ENCODE results near the gene CUL9.
A peak's percentile ranks its signal among the peaks of the same experiment; 100 is the strongest.

The CUL9 gene

DNA sequence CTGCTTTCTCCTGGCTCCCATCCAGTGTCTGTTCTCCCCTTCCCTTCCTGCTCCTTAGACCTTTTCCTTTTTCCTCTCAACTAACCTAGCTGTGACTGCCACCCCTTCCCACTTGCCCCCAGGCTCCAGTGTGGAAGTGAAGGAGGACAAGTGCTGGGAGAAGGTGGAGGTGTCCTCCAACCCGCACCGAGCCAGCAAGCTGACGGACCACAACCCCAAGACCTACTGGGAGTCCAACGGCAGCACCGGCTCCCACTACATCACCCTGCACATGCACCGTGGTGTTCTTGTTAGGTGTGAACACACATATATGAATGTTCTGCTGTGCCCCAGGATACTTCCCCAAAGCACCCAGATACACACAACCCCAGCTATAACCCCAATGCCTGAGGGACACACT is 18.5 kb downstream of the CUL9 start:
- DNase-seq (ENCODE audit: low read depth), result no peak

DNA sequence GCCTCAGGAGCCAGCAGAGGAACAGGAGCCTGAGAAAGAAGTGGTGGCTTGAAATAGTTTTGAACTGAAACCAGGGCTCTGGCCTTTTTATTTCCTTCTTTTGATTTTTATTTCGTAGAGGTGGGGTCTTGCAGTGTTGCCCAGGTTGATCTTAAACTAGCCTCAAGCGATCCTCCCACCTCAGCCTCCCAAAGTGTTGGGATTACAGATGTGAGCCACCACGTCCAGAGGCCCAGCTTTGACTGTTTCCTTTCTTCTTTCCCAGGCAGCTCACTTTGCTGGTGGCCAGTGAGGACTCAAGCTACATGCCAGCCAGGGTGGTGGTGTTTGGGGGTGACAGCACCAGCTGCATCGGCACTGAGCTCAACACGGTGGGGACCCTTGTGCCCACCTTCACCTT is 20.5 kb downstream of the CUL9 start:
- DNase-seq (ENCODE audit: low read depth), result no peak

- no peak for DNase-seq (ENCODE audit: low read depth)
Observed at GRCh38 chr6:43203029-43203717, 21.2 kb downstream of the CUL9 start.

- DNase-seq (ENCODE audit: low read depth), result no peak
Observed at GRCh38 chr6:43203718-43204095, 21.7 kb downstream of the CUL9 start.

- DNase-seq (ENCODE audit: low read depth), result no peak
Observed at GRCh38 chr6:43204271-43205105, 22.5 kb downstream of the CUL9 start.

- no peak for DNase-seq (ENCODE audit: low read depth)
Observed at GRCh38 chr6:43205849-43206248, 23.9 kb downstream of the CUL9 start.

GRCh38 chr6:43207286-43207685 is 25.3 kb downstream of the CUL9 start:
- DNase-seq (ENCODE audit: low read depth), result no peak

- no peak for DNase-seq (ENCODE audit: low read depth)
Observed at GRCh38 chr6:43211955-43212354, 30.0 kb downstream of the CUL9 start.

GRCh38 chr6:43213431-43213830 is 31.4 kb downstream of the CUL9 start:
- DNase-seq (ENCODE audit: low read depth), result no peak

DNA sequence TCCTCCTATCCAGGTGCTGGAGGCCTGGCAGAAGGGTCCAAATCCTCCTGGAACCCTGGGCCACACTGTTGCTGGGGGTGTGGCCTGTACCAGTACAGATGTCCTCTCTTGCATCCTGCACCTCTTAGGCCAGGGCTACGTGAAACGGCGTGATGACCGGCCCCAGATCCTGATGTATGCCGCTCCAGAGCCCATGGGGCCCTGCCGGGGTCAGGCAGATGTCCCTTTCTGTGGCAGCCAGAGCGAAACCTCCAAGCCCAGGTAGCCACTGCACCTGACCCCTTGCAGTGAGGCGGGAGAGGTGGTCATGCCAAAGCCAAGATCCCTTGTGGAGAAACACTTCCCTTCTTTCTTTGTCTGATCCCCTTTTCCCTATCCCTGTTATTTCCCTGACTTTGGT is 33.1 kb downstream of the CUL9 start:
- DNase-seq (ENCODE audit: low read depth), result no peak

GRCh38 chr6:43216200-43216599 is 34.2 kb downstream of the CUL9 start:
- no peak for DNase-seq (ENCODE audit: low read depth)

DNA sequence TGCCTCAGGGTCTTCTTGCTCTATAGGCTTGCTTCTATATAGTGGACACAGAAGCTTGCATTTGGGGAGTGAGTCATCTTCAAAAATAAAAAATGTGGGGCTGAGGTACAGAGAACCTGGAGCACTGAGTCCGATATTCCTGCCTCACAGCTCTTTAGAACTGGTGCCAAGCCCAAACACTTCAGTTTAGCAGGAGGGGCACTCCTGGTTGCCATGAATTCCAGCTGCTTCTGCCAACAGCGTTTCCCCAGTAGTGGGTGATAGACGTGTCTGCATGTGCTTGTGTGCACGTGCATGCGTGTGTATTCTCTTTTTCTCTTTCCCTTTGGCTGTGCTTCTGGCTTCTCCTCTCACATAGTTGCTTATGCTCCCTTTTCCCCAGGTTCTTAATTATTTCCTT is 35.4 kb downstream of the CUL9 start:
- DNase-seq (ENCODE audit: low read depth), result no peak

DNA sequence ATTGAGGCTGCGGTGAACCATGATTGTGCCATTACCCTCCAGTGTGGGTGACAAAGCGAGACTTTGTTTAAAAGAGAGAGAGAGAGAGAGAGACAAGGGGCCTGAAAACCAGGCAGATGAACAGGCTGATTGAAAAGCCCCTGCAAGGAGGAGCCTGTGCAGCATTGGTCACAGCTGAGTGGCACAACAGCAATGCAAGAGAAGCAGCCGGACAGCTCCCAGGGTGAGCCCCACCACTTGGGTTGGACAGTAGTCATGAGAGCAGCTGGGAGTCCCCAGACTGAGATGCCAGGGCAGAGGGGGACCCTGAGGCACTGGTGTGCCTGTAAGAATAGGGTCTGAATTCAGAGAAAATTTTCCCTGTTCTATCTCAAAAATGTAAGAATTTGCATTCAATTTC is 37.1 kb downstream of the CUL9 start:
- no peak for DNase-seq (ENCODE audit: low read depth)

- no peak for DNase-seq (ENCODE audit: low read depth)
Observed at GRCh38 chr6:43219814-43220213, 37.8 kb downstream of the CUL9 start.

DNA sequence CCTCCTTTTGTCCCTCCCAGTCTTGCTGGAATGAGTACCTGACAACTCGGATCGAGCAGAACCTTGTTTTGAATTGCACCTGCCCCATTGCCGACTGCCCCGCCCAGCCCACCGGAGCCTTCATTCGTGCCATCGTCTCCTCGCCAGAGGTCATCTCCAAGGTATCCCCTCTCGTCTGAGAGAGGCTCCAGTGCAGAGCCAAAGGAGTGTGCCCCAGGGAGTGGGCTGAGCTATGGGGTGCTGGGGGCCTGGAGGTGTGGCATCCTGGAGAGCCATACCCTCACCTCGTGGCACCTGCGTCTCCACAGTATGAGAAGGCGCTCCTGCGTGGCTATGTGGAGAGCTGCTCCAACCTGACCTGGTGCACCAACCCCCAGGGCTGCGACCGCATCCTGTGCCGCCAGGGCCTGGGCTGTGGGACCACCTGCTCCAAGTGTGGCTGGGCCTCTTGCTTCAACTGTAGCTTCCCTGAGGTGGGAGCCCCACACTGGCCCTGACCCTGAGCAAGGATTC is 38.5 kb downstream of the CUL9 start:
- DNase-seq (ENCODE audit: low read depth), result no peak

DNA sequence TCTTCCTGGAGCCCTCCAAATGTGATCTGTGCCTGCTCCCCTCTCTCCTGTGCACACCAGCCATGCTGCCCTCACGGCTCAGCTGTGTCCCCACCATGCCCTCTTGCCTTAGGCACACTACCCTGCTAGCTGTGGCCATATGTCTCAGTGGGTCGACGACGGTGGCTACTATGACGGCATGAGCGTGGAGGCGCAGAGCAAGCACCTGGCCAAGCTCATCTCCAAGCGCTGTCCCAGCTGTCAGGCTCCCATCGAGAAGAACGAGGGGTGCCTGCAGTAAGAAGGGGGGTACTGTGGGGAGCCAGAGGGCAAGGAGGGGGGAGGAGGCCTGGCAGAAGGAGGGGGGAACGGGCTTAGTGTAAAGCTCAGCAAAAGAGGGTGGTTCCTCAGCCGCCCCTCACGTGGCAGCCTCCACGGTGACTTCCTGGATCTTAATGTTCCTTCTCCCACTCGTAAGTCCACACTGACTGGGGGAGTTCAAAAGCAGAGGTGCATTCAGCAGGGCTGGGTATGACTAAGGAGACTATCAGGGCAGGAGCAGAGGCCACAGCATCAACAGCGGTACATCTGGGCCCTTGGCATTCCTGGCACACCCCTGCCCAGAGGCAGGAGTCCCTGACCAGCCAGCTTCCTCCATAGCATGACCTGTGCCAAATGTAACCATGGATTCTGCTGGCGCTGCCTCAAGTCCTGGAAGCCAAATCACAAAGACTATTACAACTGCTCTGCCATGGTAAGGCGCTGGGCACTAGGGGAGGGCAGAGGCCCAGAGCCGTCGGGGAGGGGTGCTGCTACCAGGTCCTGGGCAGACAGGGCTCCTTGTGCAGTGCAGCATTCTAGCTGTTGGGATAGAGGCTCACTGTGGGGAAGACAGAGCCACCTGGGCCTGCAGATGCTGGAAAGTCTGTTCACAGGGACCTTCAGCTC is 39.3 kb downstream of the CUL9 start:
- peak; percentile 47 for DNase-seq (ENCODE audit: low read depth)

- no peak for DNase-seq (ENCODE audit: low read depth)
Observed at GRCh38 chr6:43222418-43223059, 40.5 kb downstream of the CUL9 start.

DNA sequence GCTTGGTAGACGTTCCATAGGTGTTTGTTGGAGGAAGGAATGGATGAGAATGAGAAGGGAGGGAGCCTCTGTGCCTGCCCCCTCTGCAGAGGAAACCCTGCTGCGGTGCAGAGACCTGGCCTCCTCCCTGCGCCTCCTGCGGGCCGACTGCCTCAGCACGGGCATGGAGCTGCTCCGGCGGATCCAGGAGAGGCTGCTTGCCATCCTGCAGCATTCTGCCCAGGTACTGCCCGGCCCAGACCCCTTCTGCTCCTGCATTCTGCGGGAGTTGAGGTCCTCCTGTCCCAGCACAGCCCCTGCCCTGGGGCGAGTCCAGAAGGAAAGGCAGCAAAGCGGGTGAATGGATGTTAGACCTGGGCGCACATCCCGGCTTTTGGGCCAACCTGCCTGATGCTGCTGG is 41.2 kb downstream of the CUL9 start:
- DNase-seq (ENCODE audit: low read depth), result no peak

DNA sequence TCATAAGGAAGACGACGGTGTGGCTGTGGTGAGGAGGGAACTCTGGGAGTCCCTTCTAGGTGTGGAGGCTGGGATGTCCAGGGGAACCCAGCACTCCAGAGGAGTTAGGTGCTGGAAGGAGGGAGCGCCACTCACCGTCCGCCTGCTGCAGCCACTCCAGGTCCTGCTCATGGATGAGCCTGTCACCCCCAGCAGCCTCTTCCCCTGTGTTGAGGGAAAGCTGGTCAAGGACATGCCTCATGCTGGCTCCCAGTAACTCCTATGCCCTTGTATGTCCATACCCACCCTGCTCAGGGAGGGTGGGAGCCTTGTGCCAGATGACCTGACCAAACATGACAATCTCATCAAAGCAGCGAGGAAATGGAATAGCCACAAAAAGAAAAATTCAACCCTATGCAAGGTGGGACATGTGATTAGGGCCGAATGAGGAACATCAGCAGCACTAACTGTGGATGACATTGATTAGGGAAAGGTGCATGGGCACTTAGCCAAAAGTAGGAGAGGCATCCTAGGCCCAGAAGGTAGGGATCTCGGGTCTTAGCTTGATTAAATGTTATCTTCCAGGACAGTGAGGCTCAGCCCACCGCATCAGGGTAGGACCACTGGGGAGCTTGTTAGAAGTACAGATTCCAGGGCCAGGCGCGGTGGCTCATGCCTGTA is 44.3 kb downstream of the CUL9 start:
- no peak for DNase-seq (ENCODE audit: low read depth)

DNA sequence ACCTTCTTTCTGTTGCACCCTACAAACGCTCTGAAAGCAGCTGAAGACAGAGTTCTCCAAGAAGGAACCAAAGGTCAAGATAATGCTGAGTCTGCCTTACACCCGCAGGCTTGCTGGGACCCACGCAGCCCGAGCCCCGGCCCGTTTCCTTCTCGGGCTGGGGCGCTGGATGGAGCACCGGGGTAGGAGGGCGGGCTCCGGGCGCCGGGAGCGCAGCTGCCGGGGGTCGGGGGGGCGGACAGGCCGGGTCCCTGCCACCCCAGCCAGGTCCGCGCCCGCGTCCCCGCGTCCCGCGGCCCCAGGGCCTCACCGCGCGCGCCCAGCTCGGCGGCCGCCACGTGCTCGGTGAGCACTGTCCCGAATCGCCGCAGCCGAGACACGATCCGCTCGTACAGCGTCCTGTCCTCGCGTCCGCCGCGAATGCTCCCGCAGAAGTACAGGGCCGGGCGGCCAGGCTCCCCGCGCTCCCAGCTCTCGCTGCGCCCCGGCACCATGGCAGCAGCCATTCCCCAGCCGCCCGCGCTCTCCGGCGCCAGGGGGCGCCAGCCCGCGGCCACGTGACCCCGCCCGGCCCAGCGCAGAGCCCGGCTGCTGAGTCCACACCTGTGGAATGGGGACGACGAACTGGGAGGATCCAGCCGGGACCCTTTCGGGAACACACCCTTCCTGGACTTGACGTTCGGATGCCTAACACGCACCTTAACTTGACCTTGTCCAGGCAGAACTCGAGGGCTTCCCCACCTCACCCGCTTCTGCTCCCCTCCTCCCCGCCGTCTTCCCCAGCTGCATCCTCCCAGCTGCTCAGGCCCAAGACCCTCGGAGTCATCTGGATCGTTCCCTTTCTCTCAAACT is 47.2 kb downstream of the CUL9 start, which contains the start of gene DNPH1:
Gene DNPH1 (minus strand): TSS at position 531 of the 852 bp plus-strand sequence. CDS start 25 bp downstream, at position 506.
- peak; percentile 47 for DNase-seq (ENCODE audit: low read depth)
